AG09309 (cell line): ENCODE results near the gene PTPN6.

Experiments
- DNase-seq: peaks from one replicate; pipeline ENCODE4 v3.0.0-alpha.2; 2010; ENCODE audit warnings: low read depth
- H3K4me3 ChIP-seq: 2 replicates; pipeline ENCODE4 v1.5.1; 2011; ENCODE audit warnings: mild to moderate bottlenecking, low read depth, low read length, moderate library complexity; ENCODE audit not compliant: control insufficient read depth
- TF ChIP-seq, protein P1 (sequence below): IDR thresholded peaks from 2 replicates; pipeline ENCODE4 v1.5.1; 2011; ENCODE audit warnings: mild to moderate bottlenecking, low read depth, low read length, inconsistent platforms; ENCODE audit not compliant: insufficient read depth, control insufficient read depth; ENCODE audit errors: missing control alignments

Gene PTPN6

DNA sequence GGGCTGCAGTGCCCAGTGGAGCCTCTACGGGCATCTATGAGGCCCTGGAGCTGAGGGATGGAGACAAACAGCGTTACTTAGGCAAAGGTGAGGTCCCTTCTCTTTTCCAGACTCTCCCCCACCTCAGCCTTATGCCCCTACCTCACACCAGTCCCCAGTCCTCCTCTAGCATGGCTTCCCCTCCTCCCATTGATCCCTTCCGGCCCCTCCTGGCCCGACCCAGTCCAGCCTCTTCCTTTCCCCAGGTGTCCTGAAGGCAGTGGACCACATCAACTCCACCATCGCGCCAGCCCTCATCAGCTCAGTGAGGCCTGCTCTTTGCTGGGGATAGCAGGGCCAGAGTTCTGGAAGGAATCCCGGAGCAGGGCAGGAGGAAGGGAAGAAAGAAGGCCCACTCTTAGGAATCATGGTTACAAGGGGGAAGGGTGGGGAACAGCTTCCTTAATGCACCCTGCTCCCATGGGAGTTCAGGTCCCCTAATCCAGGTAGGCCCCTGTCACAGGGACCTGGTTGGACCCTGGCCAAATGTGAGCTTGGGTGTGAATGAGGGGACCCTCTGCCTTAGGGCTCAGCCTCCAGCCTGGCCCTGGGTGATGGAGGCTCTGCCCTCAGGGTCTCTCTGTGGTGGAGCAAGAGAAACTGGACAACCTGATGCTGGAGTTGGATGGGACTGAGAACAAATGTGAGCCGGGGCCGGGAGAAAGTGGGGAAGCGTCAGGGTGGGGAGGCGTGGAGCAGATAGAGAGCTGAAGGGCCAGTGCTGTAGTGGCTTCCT is 34.5 kb upstream of the PTPN6 start:
- H3K4me3 ChIP-seq, result no peak overlapping the region
- no peak for DNase-seq
- TF ChIP-seq, protein P1, sequence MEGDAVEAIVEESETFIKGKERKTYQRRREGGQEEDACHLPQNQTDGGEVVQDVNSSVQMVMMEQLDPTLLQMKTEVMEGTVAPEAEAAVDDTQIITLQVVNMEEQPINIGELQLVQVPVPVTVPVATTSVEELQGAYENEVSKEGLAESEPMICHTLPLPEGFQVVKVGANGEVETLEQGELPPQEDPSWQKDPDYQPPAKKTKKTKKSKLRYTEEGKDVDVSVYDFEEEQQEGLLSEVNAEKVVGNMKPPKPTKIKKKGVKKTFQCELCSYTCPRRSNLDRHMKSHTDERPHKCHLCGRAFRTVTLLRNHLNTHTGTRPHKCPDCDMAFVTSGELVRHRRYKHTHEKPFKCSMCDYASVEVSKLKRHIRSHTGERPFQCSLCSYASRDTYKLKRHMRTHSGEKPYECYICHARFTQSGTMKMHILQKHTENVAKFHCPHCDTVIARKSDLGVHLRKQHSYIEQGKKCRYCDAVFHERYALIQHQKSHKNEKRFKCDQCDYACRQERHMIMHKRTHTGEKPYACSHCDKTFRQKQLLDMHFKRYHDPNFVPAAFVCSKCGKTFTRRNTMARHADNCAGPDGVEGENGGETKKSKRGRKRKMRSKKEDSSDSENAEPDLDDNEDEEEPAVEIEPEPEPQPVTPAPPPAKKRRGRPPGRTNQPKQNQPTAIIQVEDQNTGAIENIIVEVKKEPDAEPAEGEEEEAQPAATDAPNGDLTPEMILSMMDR, result no peak

DNA sequence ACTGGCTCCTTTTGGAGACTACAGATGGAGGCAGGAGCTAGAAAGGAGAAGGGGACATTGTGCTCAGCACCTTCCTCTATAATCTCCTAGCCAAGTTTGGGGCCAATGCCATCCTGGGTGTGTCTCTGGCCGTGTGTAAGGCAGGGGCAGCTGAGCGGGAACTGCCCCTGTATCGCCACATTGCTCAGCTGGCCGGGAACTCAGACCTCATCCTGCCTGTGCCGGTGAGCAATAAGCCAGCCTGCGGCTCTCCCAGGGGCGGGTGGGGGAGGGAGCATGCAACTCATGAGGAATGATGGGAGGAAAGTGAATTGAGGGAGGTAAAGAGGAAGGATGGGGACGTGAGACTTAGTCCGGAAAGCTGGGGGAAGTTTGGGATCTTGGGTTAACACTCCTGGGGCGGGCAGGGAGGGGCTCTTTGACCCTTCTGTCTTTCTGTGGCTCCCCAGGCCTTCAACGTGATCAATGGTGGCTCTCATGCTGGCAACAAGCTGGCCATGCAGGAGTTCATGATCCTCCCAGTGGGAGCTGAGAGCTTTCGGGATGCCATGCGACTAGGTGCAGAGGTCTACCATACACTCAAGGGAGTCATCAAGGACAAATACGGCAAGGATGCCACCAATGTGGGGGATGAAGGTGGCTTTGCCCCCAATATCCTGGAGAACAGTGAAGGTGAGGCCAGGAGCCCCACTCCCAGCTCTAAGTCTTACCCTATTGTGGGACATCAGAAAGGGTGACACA is 33.5 kb upstream of the PTPN6 start:
- TF ChIP-seq, protein P1, result no peak
- no peak for DNase-seq
- H3K4me3 ChIP-seq, result no peak overlapping the region

DNA sequence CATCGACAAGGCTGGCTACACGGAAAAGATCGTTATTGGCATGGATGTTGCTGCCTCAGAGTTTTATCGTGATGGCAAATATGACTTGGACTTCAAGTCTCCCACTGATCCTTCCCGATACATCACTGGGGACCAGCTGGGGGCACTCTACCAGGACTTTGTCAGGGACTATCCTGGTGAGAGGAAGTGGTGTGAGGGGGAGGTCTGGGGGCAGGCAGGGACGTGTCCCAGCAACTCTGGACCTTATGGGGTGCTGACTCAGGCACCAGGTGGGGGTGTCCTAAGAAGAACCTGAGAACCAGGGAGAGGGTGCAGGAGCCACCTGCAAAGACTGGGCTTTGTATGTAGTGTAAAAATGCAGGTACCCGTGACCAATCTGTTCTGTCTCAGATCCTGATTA is 31.6 kb upstream of the PTPN6 start:
- no peak overlapping the region for H3K4me3 ChIP-seq
- TF ChIP-seq, protein P1, result no peak
- no peak for DNase-seq

DNA sequence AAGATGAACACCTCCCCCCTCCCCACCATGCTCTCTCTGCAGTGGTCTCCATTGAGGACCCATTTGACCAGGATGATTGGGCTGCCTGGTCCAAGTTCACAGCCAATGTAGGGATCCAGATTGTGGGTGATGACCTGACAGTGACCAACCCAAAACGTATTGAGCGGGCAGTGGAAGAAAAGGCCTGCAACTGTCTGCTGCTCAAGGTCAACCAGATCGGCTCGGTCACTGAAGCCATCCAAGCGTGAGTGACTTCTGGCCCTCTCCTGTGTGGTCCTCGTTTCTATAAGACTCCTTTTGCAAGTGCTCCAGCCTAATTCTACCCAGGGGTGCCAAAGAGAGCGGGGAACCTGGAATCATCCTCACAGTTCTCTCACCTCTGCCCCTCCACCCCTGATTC is 29.6 kb upstream of the PTPN6 start:
- TF ChIP-seq, protein P1, result no peak
- H3K4me3 ChIP-seq, result no peak overlapping the region
- no peak for DNase-seq

DNA sequence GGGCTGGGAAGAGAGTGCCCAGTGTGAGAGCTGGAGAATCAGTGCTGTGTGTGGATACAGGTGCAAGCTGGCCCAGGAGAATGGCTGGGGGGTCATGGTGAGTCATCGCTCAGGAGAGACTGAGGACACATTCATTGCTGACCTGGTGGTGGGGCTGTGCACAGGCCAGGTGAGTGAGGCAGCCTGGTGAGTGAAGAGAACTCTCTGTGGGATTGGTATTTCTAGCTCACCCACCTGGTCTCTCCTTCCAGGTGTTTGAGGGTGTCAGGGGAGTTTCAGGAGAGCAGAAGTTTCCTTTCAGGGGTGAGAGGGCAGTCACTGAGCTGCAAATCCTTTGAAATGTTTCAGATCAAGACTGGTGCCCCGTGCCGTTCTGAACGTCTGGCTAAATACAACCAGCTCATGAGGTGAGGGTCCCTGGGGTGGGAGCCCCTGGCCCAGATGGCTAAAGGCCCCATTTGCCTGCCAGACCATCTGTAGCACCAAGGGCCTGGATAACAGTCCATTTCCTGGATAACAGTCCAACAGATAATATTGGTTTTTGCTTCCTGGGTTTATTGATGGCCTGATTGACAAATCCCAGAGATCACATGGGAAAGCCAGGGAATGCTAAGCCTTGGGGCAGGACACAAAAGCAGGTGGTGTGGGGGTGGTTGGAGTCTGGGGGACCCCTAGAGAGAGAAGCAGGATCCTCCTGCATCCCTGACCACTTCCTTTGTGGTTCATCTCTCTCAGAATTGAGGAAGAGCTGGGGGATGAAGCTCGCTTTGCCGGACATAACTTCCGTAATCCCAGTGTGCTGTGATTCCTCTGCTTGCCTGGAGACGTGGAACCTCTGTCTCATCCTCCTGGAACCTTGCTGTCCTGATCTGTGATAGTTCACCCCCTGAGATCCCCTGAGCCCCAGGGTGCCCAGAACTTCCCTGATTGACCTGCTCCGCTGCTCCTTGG is 28.9 kb upstream of the PTPN6 start:
- no peak for DNase-seq
- H3K4me3 ChIP-seq, result no peak overlapping the region
- TF ChIP-seq, protein P1, result no peak

DNA sequence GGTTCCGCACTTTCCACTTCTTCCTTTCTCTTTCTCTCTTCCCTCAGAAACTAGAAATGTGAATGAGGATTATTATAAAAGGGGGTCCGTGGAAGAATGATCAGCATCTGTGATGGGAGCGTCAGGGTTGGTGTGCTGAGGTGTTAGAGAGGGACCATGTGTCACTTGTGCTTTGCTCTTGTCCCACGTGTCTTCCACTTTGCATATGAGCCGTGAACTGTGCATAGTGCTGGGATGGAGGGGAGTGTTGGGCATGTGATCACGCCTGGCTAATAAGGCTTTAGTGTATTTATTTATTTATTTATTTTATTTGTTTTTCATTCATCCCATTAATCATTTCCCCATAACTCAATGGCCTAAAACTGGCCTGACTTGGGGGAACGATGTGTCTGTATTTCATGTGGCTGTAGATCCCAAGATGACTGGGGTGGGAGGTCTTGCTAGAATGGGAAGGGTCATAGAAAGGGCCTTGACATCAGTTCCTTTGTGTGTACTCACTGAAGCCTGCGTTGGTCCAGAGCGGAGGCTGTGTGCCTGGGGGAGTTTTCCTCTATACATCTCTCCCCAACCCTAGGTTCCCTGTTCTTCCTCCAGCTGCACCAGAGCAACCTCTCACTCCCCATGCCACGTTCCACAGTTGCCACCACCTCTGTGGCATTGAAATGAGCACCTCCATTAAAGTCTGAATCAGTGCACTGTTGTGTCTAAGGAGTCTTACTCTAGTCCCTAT is 28.0 kb upstream of the PTPN6 start:
- DNase-seq, result no peak
- no peak overlapping the region for H3K4me3 ChIP-seq
- TF ChIP-seq, protein P1, result no peak
